HG03520 (cell line): ENCODE results near the gene DNAH1.

Experiments used
- ATAC-seq: cut with Tn5 transposase; IDR thresholded peaks from one replicate; pipeline ENCODE4 v1.9.1; 2021; ENCODE audit warnings: mild to moderate bottlenecking, moderate library complexity; ENCODE audit not compliant: unreplicated experiment

DNAH1 gene

DNA sequence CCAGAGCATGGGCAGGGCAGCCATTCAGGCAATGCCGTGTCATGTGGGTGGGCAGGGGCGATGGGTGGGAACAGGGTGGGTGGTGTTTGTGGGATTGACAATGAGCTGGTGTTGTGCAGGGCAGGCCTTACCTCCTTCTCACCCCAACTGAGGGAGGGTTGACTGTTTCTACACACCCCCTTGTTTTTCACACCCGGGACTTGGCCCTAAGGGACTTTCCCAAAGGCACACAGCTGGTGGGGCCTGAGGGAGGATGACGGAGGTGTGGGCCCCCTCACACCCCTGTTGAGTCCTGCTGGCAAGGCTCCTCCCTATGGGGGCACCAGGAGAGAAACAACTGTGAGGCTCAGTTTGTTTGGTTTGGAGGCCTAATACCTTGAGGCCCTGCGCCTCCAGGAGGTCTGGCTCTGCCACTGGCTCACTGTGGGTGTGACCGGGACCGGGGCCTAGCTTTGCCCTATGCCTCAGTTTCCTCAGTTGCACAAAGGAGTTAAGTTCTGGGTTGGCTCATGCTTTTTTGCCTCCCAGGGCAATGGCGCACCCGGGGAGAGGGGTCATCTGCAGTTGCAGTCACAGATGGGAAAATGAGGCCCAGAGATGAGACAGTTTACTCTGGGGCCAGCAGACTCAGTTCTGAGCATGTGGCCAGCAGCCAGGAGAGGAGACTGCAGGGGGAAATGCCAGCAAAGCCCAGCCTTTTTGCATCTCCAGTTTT is 5.1 kb upstream of the DNAH1 start:
- ATAC-seq, result no peak

DNA sequence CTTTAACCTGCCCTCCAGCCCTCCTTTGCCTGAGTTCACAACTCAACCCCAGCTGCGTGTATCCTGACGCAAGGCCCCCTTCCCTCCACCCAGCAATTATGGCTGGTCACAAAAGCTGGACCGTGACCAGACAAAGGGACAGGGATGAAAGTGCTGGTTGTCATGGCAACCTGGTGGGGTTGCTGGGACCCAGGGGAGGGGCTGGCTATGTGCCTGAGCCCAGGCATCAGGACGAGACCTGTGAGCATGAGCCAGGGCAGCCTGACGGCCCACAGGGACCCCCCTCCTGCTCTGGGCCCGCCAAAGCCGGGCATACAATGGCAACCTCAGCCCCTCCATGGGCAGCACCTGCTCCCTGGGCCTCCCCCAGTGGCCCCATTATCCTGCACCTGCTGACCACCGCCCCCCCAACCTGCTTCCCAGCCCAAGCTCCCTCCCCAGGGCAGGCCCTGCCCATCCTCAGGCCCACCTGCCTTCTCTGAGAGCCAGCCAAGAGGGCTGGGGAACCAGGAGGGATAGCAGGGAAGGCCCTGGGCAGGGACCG is 4.5 kb upstream of the DNAH1 start:
- ATAC-seq, result no peak

DNA sequence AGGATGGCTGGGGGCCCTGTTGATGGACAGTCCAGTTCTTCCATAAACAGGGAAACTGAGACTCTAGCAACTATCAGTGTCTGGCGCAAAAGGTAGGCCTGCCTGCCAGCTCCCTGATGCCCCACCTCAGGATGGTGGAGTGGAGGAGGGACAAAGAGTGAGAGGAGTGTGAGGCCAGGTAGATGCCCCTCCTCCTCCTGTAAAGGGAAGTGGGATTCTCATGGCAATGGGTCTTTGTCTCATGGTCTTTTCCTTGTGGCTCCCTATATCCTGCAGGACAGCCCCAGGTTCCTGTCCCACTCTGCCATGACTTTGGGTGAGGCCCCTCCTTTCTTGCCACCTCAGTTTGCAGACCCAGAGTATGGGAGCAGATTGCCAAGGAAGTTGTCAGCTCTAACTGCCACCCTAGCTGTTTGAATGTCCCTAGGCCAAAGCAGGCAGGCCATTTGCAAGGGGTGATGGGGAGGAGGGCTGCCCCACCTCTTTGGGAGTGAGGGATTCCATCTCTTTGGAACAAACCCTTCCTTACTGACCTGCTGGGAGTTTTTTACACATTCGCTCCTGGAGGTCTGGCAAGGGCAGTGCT is 2.8 kb upstream of the DNAH1 start:
- peak; percentile 11 for ATAC-seq

DNA sequence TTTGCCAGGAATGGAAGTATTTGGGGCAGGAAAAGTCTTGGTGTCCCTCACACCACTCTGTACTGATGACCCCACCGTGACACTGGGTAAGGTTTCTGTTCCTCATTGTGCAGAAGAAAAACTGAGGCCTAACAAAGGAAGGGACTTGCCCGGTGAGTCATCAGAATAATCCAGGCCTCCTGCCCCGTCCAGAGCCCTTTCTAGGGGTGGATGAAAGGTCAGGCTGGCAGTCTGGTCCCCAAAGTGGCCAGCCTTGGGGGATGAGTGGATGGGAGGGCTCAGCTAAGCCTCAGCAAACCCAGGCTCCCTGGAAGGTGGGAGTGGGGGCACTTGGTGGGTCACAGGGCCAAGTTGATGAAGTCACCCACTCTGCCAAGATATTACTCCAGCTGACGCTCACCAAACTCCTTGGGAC is 2.3 kb upstream of the DNAH1 start:
- peak; percentile 94 for ATAC-seq

DNA sequence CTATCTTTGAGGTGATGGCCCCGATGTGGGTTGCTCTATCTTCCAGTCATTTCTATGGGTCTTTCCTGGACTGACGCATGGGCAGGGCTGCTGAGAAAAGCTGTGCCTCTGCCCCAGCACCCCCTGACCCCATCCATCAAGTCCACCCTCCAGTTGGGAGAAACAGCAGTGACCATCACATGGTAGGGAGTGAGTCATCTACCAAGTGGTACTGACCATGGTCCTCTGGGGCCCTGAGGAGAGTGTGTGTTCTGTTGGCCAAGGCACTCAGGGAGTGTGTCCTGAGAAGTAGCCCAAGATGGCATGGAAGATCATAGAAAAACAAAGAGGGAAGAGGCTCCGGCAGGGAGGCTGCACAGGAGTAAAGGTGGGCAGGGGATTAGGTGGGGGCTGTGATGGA is 1.6 kb upstream of the DNAH1 start:
- no peak for ATAC-seq

DNA sequence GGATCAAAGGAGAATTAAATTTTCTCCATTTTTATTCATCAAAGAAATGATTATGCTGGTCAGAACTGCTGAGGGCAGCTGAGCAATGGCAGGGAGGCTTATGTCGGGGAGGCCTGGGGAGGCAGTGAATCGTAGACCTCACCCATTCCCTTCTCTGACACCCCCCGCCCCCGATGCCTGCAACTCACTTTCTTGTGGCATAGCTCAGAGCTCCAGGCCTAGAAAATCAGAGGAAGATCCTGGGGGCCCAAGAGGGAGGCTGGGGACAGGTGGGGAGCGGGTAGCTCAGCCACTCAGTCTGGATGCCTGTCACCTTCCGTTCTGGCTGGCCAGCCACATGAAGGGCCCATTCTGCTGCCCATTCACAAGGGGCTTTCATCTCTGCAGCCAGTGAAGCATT is 1.1 kb upstream of the DNAH1 start:
- ATAC-seq, result no peak

DNA sequence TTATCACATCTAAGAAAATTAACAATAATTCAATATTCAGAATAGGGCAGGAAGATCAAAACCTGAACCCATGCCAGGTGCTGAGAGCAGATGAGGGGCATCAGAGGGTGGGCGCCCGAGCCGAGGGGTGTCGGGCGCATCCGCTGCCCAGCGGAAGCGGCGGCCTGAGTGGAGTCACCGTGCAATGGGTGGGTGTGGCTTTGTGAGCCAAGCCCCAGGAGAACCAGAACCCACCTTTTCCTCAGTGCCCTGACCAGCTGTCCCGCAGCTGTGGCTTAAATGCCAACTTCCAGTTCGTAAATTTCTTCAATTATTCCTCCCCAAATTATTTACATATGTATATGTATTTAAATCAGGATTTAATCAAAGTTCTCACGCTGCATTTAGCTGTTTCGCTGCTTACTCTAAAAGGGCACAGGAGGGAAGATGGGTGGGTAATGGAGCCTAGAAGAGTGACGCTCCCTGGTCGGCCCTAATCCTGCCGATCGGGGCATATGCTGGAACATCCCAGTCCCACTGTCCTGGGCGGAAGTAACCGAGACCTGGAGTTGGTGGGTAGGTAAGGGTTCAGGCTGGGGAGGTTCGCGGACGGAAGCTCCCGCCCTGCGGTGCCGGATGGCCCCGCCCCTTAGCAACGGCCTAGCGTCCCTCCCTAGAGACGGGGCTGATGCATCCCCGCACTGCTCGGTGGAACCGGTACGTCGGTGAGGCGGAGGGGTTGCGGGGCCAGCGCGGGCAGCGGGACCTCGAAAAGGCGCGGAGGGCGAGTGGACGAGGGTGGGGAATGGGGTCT is 1.3 kb downstream of the DNAH1 start:
- ATAC-seq, result no peak

DNA sequence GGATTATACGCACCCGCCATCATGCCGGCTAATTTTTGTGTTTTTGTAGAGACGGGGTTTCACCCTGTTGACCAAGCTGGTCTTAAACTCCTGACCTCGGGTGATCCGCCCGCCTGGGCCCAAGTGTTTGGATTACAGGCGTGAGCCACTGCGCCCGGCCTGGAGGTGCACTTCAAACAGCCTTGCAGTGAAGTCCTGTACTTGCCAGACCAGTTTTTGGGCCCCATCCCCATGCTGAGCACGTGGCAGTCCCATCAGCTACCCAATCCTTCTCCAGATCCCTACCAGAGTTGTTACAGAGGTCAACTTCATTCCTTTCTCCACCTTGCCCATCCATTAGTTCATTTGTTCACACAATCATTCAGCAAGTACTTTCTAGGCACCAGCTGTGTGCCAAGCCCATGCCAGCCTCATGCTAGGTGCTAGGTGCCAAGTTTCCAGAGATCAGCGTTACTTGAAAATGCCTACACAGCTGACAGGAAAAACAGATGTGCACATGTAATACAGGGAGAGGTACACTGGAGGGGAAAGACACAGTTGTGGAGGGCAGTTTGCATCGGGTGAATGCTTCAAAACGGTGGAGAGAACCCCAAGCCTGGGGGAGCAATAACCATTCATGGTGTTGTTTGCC is 2.2 kb downstream of the DNAH1 start:
- no peak for ATAC-seq

DNA sequence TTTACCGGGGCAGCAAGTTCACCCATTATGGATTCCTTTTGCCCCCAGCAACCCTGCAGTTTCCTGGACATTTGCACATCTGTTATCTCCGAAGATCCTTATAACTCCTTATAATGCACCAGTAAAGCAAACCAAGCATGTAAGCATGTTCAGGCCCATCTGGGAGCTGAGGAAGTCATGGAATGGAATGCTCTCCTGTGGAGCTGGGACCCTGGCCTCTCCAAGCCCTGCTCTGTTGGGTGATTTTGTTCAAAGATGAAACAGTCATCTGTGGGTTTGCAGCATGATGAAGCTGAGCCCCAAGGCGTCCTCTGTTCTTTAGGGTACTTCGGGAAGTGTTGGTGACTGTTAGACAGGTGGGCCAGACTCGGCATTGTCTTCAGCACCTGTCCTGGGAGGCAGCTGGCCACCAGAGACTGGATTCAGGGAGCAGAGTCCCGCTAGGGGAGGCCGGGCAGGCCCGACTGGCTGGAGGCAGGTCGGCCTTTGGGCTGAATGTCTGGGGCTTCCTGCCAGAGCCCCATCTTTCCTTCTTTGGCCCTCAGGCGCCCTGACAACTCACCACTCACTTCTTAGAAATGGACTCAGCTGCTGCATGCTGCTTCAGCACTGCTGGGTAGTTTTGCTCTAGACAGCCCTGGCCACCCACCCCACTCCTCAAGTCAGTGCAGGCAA is 3.9 kb downstream of the DNAH1 start:
- ATAC-seq, result no peak

DNA sequence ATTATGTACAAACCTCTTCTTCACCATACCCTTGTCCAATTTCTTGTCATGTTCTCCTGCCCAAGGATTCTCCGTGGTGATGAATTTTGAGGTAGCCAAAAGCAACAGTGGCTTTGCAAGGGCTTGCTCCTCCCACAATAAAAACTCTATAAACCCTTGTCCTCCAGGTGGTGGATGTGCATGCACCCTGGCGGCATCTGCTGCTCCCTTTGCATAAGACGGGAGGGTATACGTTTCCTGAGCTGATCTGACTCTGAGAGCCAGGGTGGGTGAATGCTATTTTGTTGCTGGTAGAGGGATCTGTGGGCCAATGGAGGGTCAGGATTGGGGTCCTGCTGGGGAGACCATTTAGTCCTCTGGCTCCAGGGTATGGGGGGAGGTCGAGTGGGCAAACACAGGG is 5.4 kb downstream of the DNAH1 start:
- no peak for ATAC-seq

DNA sequence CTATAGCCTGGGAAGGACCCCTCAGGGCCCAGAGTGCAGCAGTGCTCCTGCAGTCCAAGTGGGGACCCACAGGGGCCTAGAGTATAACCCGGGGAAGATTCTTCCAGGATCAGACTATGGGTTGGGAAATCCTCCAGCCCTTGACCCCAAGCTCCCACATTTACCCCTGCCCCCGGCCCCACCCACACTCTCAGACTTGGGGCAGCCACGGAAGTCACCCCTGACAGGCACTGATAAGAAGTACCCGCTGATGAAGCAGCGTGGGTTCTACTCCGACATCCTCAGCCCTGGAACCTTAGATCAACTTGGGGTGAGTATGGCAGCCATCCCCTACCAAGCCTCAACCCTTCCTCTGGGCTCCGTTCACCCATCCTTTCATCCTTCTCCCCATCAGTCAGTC is 6.3 kb downstream of the DNAH1 start:
- no peak for ATAC-seq

DNA sequence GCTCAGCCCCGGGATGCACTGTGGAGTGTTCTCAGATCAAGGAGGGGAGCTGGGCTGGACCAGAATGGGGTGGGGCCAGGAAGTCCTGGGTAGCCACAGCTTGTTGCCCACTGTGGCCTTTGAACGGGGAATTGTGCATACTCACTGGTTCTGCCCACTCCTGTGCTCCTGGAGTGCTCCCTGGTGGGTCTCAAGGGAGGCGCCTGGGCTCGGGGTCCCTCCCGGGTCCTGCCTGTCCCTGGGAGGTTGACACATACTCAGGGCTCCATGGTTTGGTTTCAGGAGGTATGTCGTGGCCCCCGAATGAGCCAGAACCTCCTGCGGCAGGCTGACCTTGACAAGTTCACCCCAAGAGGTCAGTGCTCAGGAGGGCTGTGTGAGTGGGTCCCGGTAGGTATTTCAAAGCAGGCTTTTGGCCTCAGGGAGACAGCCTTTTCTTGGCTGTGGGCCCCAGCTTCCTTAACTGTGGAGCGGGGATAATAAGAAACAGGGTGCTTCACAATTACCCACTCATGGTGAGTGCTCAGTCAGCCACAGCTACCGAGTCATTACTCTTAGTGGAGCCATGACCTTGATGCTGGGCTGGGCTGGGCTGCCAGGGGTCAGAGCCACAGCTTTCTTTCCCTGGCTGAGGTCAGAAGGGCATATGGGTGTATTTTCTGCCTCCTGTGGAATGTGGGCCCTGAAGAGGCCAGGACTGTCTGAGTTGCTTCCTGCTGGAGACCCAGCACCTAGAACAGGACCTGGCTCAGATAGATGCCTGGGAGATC is 7.6 kb downstream of the DNAH1 start:
- no peak for ATAC-seq

DNA sequence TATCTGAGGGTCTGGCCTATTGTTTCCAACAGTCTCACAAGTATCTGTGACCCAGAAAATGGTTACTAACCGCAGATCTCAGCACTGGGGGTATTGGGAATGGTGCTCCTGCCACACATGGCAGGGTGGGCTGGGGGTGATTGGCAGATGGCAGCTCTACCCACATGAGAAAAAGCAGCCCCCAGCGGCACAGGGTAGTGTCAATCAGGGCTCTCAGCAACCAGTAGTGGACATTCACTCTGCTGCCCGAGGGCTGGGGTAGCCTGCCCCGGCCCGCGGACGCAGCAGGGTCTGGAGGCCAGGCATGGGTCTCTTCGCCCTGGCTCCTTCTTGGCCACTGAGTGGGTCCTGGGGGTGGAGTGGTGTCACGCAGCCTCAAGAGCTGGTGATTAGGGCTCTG is 8.6 kb downstream of the DNAH1 start:
- no peak for ATAC-seq

DNA sequence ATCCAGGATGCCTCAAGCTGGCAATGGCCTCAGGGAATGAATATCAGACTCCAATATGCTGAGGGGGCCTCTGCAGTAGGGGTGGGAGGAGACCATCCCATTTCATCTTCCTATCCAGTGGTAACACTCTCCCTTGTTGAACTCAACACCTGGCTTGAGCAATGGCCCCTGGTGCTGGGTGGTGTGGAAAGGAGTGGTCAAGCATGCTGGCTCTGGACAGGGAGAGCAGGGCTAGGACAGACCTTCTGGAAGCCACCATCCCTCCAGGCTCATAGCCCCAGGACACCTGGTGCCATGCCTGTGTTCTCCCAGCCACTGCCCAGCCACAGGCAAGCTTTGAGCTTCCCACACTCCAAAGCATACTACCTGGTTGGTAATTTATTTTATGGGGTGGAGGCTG is 9.6 kb downstream of the DNAH1 start:
- no peak for ATAC-seq

DNA sequence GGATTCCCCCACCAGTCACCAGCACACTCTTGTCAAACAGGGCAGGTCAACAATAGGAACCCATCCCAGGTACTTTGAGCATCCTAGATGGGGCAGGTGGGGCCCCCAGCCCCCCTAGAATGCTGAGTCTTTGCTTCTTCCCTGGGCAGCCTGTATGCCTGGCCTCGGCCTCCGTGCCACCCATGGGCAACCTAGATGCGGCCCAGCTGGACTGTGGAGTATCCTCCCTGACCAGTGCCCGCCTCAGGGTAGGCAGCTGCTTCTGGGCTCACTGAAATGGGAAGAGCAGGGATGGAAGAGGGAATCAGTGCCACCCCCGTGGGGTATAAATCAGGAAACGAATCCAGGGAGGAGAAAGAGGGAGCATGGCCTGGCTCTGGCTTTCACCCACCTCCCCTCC is 10.9 kb downstream of the DNAH1 start:
- ATAC-seq, result no peak

DNA sequence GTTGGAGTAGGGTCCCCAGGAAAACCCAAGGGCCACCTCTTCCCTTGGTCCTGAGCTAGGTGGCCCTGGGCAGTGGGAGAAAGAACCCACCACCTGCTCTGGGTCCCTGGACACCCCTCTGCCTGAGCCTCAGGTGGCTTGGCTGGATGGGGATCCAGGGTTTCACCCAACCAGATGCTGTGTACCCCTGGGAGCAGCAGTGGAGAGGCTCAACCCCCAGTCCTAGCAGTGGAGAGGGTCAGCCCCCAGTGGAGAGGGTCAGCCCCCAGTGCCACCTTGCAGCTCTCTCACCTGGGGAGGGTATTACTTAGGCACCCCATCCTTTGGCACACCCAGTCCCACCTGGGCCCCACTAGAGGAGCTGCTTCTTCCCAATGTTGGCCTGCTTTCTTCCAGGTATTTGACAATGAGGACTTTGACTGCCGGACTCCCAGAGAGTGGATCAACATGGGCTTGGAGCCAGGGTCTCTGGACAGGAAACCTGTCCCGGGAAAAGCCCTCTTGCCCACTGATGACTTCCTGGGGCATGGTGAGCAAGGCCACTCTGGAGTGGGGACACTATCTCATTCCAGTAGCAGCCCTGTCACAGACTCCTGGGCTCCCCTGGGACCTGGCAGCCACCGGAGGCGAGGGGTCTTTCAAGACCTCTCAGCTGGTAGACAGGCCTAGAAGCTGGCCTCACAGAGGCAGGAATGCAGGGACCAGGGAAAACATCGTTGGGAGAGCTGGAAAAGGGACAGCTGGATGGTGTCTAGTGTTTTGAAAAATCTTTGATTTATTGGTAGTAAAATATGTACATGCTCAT is 11.6 kb downstream of the DNAH1 start:
- no peak for ATAC-seq

DNA sequence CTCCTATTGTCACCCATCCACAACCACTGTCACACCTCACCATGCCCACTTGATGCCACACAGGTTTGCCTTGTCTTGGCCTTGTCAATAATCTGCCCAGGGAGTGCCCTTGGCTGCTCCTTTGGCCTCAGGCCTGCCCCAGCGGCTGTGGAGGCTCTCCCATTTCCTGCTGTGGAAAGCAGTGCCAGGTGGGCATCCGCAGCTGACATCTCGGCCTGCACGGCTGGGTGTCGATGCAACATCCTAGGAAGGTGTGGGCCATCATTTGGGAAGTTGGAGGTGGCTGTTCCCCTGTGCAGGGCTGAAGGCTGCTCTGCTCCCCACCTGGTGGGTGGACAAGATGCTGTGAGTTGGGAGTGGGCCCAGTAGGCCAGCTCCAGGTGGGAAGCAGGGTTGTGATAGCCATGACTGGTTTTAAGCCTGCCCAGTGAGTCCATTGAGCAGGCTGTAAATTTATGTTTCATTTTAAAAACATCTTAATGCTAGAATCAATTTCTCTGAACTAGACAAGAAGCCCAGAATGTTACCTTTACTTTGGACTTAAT is 12.5 kb downstream of the DNAH1 start:
- no peak for ATAC-seq

DNA sequence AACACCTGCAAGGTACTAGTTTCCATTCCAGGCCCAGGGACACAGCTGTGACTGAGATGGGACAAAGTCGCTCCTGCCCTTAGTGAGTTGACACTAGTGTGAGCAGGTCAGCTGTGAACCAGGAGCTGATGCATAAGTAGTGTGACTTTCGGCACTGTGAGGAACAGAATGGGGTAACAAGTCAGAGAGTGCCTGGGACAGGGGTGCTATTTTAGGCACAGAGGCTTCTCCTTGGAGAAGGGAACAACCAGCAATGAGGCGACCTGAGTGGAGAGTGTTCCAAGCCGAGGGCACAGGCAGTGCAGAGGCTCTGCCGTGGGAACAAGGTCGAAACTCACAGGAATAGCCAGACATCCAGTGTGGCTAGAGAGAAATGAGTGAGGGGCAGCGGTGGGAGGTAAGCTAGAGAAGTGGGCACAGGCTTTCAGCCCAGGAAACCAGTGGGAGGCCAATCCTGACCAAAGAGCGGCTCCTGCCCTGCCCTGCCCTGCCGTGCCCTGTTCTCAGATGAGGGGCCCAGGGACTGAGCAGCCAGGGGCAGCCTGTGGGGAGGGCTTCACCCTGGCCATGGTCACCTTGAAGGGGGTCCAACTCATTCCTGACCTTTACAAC is 14.2 kb downstream of the DNAH1 start:
- no peak for ATAC-seq

DNA sequence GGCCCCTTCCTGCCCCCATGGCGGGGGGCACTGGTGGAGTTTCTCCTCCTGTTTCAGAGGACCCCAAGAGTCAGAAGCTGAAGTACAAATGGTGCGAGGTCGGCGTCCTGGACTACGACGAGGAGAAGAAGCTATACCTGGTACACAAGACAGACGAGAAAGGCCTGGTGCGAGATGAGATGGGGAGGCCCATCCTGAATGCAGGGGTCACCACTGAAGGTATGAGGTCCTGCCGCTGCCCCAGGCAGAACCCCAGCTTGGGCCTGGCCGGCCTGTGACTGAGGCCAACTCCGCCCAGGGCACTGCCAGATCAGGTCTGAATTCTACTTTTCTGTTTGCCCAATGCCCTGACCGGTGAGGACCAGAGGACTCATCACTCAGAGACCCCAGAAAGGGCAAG is 15.0 kb downstream of the DNAH1 start:
- no peak for ATAC-seq
